KMS-11 (cell line): ENCODE results near the gene MEGF11.

ENCODE experiments used
- H2AFZ ChIP-seq: fragments of 200-600 bp; sonication (generic); 2 replicates; pipeline ENCODE4 v1.6.1; 2016; ENCODE audit warnings: antibody characterized with exemption, mixed run types, low read depth
- H3K27ac ChIP-seq: fragments of 200-600 bp; sonication (generic); 2 replicates; pipeline ENCODE4 v1.6.1; 2016; ENCODE audit warnings: mild to moderate bottlenecking, mixed run types
- H3K27me3 ChIP-seq: fragments of 200-600 bp; sonication (generic); 2 replicates; pipeline ENCODE4 v1.6.1; 2017; ENCODE audit warnings: mild to moderate bottlenecking, low read depth, mixed run types, moderate library complexity; ENCODE audit not compliant: insufficient read depth
- H3K36me3 ChIP-seq: fragments of 200-600 bp; sonication (generic); 2 replicates; pipeline ENCODE4 v1.6.1; 2017; ENCODE audit warnings: mild to moderate bottlenecking, mixed run types; ENCODE audit not compliant: insufficient read depth
- H3K4me1 ChIP-seq: fragments of 200-600 bp; sonication (generic); 2 replicates; pipeline ENCODE4 v1.6.1; 2016; ENCODE audit warnings: mild to moderate bottlenecking, low read depth, mixed run types; ENCODE audit not compliant: poor library complexity, severe bottlenecking
- H3K4me2 ChIP-seq: fragments of 200-600 bp; sonication (generic); 2 replicates; pipeline ENCODE4 v1.7.0; 2016; ENCODE audit warnings: mild to moderate bottlenecking, mixed run types
- H3K4me3 ChIP-seq: fragments of 200-600 bp; sonication (generic); IDR thresholded peaks from 2 replicates; pipeline ENCODE4 v1.6.1; 2017; ENCODE audit warnings: low read depth, low read length, mixed read lengths; ENCODE audit not compliant: insufficient read depth
- H3K79me2 ChIP-seq: fragments of 200-600 bp; sonication (generic); 2 replicates; pipeline ENCODE4 v1.6.1; 2016; ENCODE audit warnings: low read depth, mixed run types; ENCODE audit not compliant: insufficient read depth
- H3K9ac ChIP-seq: fragments of 200-600 bp; sonication (generic); 2 replicates; pipeline ENCODE4 v1.6.1; 2016; ENCODE audit warnings: mild to moderate bottlenecking, mixed run types
- H4K20me1 ChIP-seq: fragments of 200-600 bp; sonication (generic); 2 replicates; pipeline ENCODE4 v1.6.1; 2016; ENCODE audit warnings: mild to moderate bottlenecking, mixed run types; ENCODE audit not compliant: insufficient read depth
- CTCF ChIP-seq: fragments of 200-600 bp; sonication (generic); conservative IDR thresholded peaks from 2 replicates; pipeline ENCODE4 v1.6.1; 2017; ENCODE audit warnings: low read depth, mild to moderate bottlenecking, antibody characterized with exemption, low read length, moderate library complexity, mixed read lengths

The MEGF11 gene

GRCh38 chr15:65907661-65908060, 345.9 kb downstream of the MEGF11 start:
- no peak overlapping the region for H3K4me2 ChIP-seq
- no peaks in the 10 kb centered on the region for H3K27me3 ChIP-seq
- H3K4me1 ChIP-seq, result peaks cover 9% of the 10 kb centered on the region
- no peaks in the 10 kb centered on the region for H3K79me2 ChIP-seq
- TF ChIP-seq CTCF, result no peak
- H3K9ac ChIP-seq, result no peak overlapping the region
- H2AFZ ChIP-seq, result no peak overlapping the region
- H3K36me3 ChIP-seq, result no peaks in the 10 kb centered on the region
- no peak overlapping the region for H3K27ac ChIP-seq
- H4K20me1 ChIP-seq, result no peaks in the 10 kb centered on the region
- no peak overlapping the region for H3K4me3 ChIP-seq

GRCh38 chr15:65906396-65906795, 347.2 kb downstream of the MEGF11 start:
- no peak for TF ChIP-seq CTCF
- no peaks in the 10 kb centered on the region for H3K36me3 ChIP-seq
- no peaks in the 10 kb centered on the region for H3K27me3 ChIP-seq
- no peaks in the 10 kb centered on the region for H3K79me2 ChIP-seq
- H3K4me2 ChIP-seq, result no peak overlapping the region
- no peak overlapping the region for H3K9ac ChIP-seq
- no peak overlapping the region for H3K4me3 ChIP-seq
- no peak overlapping the region for H2AFZ ChIP-seq
- H3K27ac ChIP-seq, result no peak overlapping the region
- H4K20me1 ChIP-seq, result no peaks in the 10 kb centered on the region
- H3K4me1 ChIP-seq, result peaks cover 9% of the 10 kb centered on the region

GRCh38 chr15:65904301-65904700, 349.2 kb downstream of the MEGF11 start:
- TF ChIP-seq CTCF, result no peak
- Histone ChIP-seq H3K79me2 (no peaks in the 10 kb centered on the region), H3K4me1 (peaks cover 9% of the 10 kb centered on the region), H3K27ac (no peak overlapping the region), H3K27me3 (no peaks in the 10 kb centered on the region), H2AFZ (no peak overlapping the region), H3K36me3 (no peaks in the 10 kb centered on the region), H3K9ac (no peak overlapping the region), H4K20me1 (no peaks in the 10 kb centered on the region), H3K4me3 (no peak overlapping the region), H3K4me2 (no peak overlapping the region)

- Histone ChIP-seq H2AFZ (no peak overlapping the region), H3K27ac (no peak overlapping the region), H3K27me3 (no peaks in the 10 kb centered on the region), H3K4me1 (peaks cover 9% of the 10 kb centered on the region), H3K4me2 (no peak overlapping the region; the same call in 1 of the 2 replicates), H3K79me2 (no peaks in the 10 kb centered on the region), H3K36me3 (no peaks in the 10 kb centered on the region), H3K4me3 (no peak overlapping the region), H3K9ac (no peak overlapping the region), H4K20me1 (no peaks in the 10 kb centered on the region)
- no peak for TF ChIP-seq CTCF
These were observed 350.1 kb downstream of the MEGF11 start for GRCh38 chr15:65903296-65904073.
